HEK293 (cell line): Measurements from ENCODE around the gene KRT71.

ENCODE experiments used
- CTCF ChIA-PET: fragments of 350-600 bp; formaldehyde crosslinking; extraction: SDS; loops from one replicate; lab custom pipeline; 2021; ENCODE audit warnings: antibody characterized with exemption; lab: Yijun Ruan, JAX
- POLR2A ChIA-PET: fragments of 300-600 bp; formaldehyde crosslinking; extraction: SDS; loops from one replicate; lab custom pipeline; 2020; ENCODE audit warnings: antibody characterized with exemption, inconsistent platforms; lab: Yijun Ruan, JAX
- H3K27ac ChIP-seq: fragments of 200-500 bp; sonication (Bioruptor generic); 2 replicates; pipeline ENCODE4 v1.5.1; 2014; ENCODE audit warnings: low read depth, low read length, control low read depth, inconsistent platforms; ENCODE audit errors: extremely low read depth
- H3K36me3 ChIP-seq, 2 experiments: fragments of 200-500 bp in 1 of 2; sonication (Bioruptor generic) in 1 of 2; 1 replicate in 1 of 2; 2 replicates in 1 of 2; pipeline ENCODE4 v1.5.1; 2014 to 2017; ENCODE audit warnings: inconsistent platforms in 2 of 2, low read length in 2 of 2; ENCODE audit not compliant: control insufficient read depth in 2 of 2, insufficient read depth in 1 of 2
- H3K4me1 ChIP-seq: fragments of 200-500 bp; sonication (Bioruptor generic); 2 replicates; pipeline ENCODE4 v1.5.1; 2014; ENCODE audit warnings: mild to moderate bottlenecking, low read length, inconsistent platforms; ENCODE audit not compliant: control insufficient read depth, insufficient read depth
- H3K4me3 ChIP-seq: 2 replicates; pipeline ENCODE4 v1.5.1; 2011; ENCODE audit warnings: low read depth, mild to moderate bottlenecking, control low read depth, low read length, moderate library complexity
- H3K9me3 ChIP-seq: fragments of 200-500 bp; sonication (Bioruptor generic); 2 replicates; pipeline ENCODE4 v1.5.1; 2014; ENCODE audit warnings: low read depth, low read length, inconsistent platforms; ENCODE audit not compliant: control insufficient read depth, insufficient read depth
- BCL6B ChIP-seq: fragments of 450-650 bp; formaldehyde crosslinking; IDR thresholded peaks from 2 replicates; pipeline ENCODE4 v1.5.1; 2017; ENCODE audit warnings: missing biosample characterization, missing genetic modification characterization
- EGR2 ChIP-seq: fragments of 450-650 bp; formaldehyde crosslinking; IDR thresholded peaks from 2 replicates; pipeline ENCODE4 v1.5.1; 2016; ENCODE audit warnings: low read depth, missing biosample characterization, missing genetic modification characterization
- PRDM4 ChIP-seq: fragments of 450-650 bp; formaldehyde crosslinking; IDR thresholded peaks from 2 replicates; pipeline ENCODE4 v1.5.1; 2017; ENCODE audit warnings: missing biosample characterization, missing genetic modification characterization
- PRDM6 ChIP-seq: fragments of 450-650 bp; formaldehyde crosslinking; IDR thresholded peaks from 2 replicates; pipeline ENCODE4 v1.5.1; 2017; ENCODE audit warnings: missing biosample characterization, missing genetic modification characterization
- ZBTB48 ChIP-seq: fragments of 450-650 bp; formaldehyde crosslinking; IDR thresholded peaks from 2 replicates; pipeline ENCODE4 v1.5.1; 2016; ENCODE audit warnings: missing biosample characterization, missing genetic modification characterization
- ZNF121 ChIP-seq: fragments of 450-650 bp; formaldehyde crosslinking; IDR thresholded peaks from 2 replicates; pipeline ENCODE4 v1.5.1; 2016; ENCODE audit warnings: missing biosample characterization, missing genetic modification characterization
- ZNF354C ChIP-seq: fragments of 450-650 bp; formaldehyde crosslinking; IDR thresholded peaks from 2 replicates; pipeline ENCODE4 v1.5.1; 2016; ENCODE audit warnings: missing biosample characterization, missing genetic modification characterization, low read depth, borderline replicate concordance
- ZNF416 ChIP-seq: fragments of 450-650 bp; formaldehyde crosslinking; IDR thresholded peaks from 2 replicates; pipeline ENCODE4 v1.5.1; 2016; ENCODE audit warnings: missing biosample characterization, missing genetic modification characterization
- ZNF529 ChIP-seq: fragments of 450-650 bp; formaldehyde crosslinking; IDR thresholded peaks from 2 replicates; pipeline ENCODE4 v1.5.1; 2017; ENCODE audit warnings: missing genetic modification characterization, missing biosample characterization; ENCODE audit not compliant: insufficient replicate concordance
- ZNF530 ChIP-seq: fragments of 450-650 bp; formaldehyde crosslinking; IDR thresholded peaks from 2 replicates; pipeline ENCODE4 v1.5.1; 2016; ENCODE audit warnings: low read depth, missing biosample characterization, missing genetic modification characterization
- ZNF585B ChIP-seq: fragments of 450-650 bp; formaldehyde crosslinking; IDR thresholded peaks from 2 replicates; pipeline ENCODE4 v1.5.1; 2016; ENCODE audit warnings: missing biosample characterization, missing genetic modification characterization
- ZNF654 ChIP-seq: fragments of 450-650 bp; formaldehyde crosslinking; IDR thresholded peaks from 2 replicates; pipeline ENCODE4 v1.5.1; 2016; ENCODE audit warnings: low read depth, missing biosample characterization, missing genetic modification characterization
- ZNF658 ChIP-seq: fragments of 450-650 bp; formaldehyde crosslinking; IDR thresholded peaks from 2 replicates; pipeline ENCODE4; 2016; ENCODE audit warnings: missing biosample characterization, missing genetic modification characterization
- ZNF843 ChIP-seq: fragments of 450-650 bp; formaldehyde crosslinking; IDR thresholded peaks from 2 replicates; pipeline ENCODE4 v1.5.1; 2016; ENCODE audit warnings: missing biosample characterization, missing genetic modification characterization
- TF ChIP-seq, protein P1 (sequence below): fragments of 450-650 bp; formaldehyde crosslinking; IDR thresholded peaks from 2 replicates; pipeline ENCODE4 v1.5.1; 2016; ENCODE audit warnings: missing biosample characterization, missing genetic modification characterization
- TF ChIP-seq, protein P2 (sequence below): fragments of 450-650 bp; formaldehyde crosslinking; IDR thresholded peaks from 2 replicates; pipeline ENCODE4 v1.5.1; 2016; ENCODE audit warnings: missing biosample characterization, missing genetic modification characterization
- TF ChIP-seq, protein P3 (sequence below): fragments of 450-650 bp; formaldehyde crosslinking; IDR thresholded peaks from 2 replicates; pipeline ENCODE4 v1.5.1; 2017; ENCODE audit warnings: missing biosample characterization, mild to moderate bottlenecking, missing genetic modification characterization, moderate library complexity
- TF ChIP-seq, protein P4 (sequence below): fragments of 450-650 bp; formaldehyde crosslinking; IDR thresholded peaks from 2 replicates; pipeline ENCODE4 v1.5.1; 2016; ENCODE audit warnings: missing biosample characterization, missing genetic modification characterization
- TF ChIP-seq, protein P5 (sequence below): fragments of 450-650 bp; formaldehyde crosslinking; IDR thresholded peaks from 2 replicates; pipeline ENCODE4 v1.5.1; 2016; ENCODE audit warnings: missing biosample characterization, missing genetic modification characterization

The KRT71 gene

GRCh38 chr12:52585946-52586345 is 33.0 kb upstream of the KRT71 start (continued):
- TF ChIP-seq, protein P1, sequence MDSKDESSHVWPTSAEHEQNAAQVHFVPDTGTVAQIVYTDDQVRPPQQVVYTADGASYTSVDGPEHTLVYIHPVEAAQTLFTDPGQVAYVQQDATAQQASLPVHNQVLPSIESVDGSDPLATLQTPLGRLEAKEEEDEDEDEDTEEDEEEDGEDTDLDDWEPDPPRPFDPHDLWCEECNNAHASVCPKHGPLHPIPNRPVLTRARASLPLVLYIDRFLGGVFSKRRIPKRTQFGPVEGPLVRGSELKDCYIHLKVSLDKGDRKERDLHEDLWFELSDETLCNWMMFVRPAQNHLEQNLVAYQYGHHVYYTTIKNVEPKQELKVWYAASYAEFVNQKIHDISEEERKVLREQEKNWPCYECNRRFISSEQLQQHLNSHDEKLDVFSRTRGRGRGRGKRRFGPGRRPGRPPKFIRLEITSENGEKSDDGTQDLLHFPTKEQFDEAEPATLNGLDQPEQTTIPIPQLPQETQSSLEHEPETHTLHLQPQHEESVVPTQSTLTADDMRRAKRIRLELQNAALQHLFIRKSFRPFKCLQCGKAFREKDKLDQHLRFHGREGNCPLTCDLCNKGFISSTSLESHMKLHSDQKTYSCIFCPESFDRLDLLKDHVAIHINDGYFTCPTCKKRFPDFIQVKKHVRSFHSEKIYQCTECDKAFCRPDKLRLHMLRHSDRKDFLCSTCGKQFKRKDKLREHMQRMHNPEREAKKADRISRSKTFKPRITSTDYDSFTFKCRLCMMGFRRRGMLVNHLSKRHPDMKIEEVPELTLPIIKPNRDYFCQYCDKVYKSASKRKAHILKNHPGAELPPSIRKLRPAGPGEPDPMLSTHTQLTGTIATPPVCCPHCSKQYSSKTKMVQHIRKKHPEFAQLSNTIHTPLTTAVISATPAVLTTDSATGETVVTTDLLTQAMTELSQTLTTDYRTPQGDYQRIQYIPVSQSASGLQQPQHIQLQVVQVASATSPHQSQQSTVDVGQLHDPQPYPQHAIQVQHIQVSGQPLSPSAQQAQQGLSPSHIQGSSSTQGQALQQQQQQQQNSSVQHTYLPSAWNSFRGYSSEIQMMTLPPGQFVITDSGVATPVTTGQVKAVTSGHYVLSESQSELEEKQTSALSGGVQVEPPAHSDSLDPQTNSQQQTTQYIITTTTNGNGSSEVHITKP (tag by site-specific recombination), result no peak
- TF ChIP-seq ZNF354C (tag by site-specific recombination) (no peak), ZNF530 (tag by site-specific recombination) (no peak), ZNF121 (tag by site-specific recombination) (no peak), ZBTB48 (tag by site-specific recombination) (no peak)
- TF ChIP-seq, protein P2, sequence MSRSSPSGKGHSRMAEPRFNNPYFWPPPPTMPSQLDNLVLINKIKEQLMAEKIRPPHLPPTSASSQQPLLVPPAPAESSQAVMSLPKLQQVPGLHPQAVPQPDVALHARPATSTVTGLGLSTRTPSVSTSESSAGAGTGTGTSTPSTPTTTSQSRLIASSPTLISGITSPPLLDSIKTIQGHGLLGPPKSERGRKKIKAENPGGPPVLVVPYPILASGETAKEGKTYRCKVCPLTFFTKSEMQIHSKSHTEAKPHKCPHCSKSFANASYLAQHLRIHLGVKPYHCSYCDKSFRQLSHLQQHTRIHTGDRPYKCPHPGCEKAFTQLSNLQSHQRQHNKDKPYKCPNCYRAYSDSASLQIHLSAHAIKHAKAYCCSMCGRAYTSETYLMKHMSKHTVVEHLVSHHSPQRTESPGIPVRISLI (tag by site-specific recombination), result no peak
- TF ChIP-seq, protein P3, sequence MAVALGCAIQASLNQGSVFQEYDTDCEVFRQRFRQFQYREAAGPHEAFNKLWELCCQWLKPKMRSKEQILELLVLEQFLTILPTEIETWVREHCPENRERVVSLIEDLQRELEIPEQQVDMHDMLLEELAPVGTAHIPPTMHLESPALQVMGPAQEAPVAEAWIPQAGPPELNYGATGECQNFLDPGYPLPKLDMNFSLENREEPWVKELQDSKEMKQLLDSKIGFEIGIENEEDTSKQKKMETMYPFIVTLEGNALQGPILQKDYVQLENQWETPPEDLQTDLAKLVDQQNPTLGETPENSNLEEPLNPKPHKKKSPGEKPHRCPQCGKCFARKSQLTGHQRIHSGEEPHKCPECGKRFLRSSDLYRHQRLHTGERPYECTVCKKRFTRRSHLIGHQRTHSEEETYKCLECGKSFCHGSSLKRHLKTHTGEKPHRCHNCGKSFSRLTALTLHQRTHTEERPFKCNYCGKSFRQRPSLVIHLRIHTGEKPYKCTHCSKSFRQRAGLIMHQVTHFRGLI (tag by site-specific recombination), result no peak

DNA sequence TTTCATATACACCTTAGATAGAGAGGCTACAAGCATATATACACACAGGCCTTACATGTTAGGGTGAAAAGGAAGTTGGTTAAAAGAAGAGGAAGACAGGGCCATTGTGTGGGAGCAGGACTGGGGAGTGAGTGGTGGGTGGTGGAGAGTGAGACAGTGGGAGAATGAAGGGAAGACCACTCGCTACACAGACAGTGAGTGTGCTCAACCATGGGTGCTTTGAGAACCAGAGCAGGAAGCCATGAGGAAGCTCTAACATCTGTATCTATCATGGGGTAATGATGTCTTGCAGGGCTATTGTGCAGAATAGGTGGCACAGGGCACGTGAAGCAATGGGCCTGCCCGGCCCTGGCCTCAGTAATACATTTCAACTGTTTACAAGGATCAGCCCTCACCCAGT is 32.1 kb upstream of the KRT71 start:
- no peak overlapping the region for H3K4me3 ChIP-seq
- POLR2A ChIA-PET, result no interaction called here
- TF ChIP-seq BCL6B (tag by site-specific recombination) (no peak), PRDM4 (tag by site-specific recombination) (no peak), EGR2 (tag by site-specific recombination) (no peak), PRDM6 (no peak), ZNF529 (tag by site-specific recombination) (no peak), ZNF416 (tag by site-specific recombination) (no peak), ZNF654 (tag by site-specific recombination) (no peak), ZNF658 (no peak), ZNF585B (tag by site-specific recombination) (no peak), ZNF843 (tag by site-specific recombination) (no peak)
- TF ChIP-seq, protein P4, sequence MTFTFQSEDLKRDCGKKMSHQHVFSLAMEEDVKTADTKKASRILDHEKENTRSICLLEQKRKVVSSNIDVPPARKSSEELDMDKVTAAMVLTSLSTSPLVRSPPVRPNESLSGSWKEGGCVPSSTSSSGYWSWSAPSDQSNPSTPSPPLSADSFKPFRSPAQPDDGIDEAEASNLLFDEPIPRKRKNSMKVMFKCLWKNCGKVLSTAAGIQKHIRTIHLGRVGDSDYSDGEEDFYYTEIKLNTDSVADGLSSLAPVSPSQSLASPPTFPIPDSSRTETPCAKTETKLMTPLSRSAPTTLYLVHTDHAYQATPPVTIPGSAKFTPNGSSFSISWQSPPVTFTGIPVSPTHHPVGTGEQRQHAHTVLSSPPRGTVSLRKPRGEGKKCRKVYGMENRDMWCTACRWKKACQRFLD, result no peak
- TF ChIP-seq, protein P5, sequence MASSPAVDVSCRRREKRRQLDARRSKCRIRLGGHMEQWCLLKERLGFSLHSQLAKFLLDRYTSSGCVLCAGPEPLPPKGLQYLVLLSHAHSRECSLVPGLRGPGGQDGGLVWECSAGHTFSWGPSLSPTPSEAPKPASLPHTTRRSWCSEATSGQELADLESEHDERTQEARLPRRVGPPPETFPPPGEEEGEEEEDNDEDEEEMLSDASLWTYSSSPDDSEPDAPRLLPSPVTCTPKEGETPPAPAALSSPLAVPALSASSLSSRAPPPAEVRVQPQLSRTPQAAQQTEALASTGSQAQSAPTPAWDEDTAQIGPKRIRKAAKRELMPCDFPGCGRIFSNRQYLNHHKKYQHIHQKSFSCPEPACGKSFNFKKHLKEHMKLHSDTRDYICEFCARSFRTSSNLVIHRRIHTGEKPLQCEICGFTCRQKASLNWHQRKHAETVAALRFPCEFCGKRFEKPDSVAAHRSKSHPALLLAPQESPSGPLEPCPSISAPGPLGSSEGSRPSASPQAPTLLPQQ (tag by site-specific recombination), result no peak
- TF ChIP-seq, all 188 proteins: peak for 0
- Histone ChIP-seq H3K27ac (no peak overlapping the region), H3K36me3 (no peaks in the 10 kb centered on the region), H3K9me3 (no peaks in the 10 kb centered on the region), H3K4me1 (no peaks in the 10 kb centered on the region)
- CTCF ChIA-PET, result interaction anchor here (0.7 to 9.9 kb wide), 9 partner anchors 189 to 392 kb away, joined by 3 to 127 read pairs (median 6); no protein-coding TSS in a partner anchor
